ENCODE measurements around the gene CNIH2.

DNA sequence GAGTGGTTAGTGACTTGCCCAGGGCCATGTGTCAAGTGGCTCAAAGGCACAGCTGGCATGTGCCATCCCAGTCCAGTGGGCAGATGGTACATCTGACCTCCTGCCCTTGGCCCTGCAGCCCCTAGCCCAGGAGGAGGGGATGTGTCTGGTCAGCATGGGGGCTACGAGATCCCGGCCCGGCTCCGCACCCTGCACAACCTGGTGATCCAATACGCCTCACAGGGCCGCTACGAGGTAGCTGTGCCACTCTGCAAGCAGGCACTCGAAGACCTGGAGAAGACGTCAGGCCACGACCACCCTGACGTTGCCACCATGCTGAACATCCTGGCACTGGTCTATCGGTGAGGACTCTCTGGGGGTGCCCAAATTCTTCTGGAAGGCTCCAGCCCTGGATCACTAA lies 15.3 kb upstream of the CNIH2 start:
- TF ChIP-seq POLR2A (IDR thresholded peaks at IDR 0.05): no peak
- TF ChIP-seq, protein P1, sequence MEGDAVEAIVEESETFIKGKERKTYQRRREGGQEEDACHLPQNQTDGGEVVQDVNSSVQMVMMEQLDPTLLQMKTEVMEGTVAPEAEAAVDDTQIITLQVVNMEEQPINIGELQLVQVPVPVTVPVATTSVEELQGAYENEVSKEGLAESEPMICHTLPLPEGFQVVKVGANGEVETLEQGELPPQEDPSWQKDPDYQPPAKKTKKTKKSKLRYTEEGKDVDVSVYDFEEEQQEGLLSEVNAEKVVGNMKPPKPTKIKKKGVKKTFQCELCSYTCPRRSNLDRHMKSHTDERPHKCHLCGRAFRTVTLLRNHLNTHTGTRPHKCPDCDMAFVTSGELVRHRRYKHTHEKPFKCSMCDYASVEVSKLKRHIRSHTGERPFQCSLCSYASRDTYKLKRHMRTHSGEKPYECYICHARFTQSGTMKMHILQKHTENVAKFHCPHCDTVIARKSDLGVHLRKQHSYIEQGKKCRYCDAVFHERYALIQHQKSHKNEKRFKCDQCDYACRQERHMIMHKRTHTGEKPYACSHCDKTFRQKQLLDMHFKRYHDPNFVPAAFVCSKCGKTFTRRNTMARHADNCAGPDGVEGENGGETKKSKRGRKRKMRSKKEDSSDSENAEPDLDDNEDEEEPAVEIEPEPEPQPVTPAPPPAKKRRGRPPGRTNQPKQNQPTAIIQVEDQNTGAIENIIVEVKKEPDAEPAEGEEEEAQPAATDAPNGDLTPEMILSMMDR (IDR thresholded peaks at IDR 0.05): no peak

Data from prostate gland (tissue), 2 donors.